ENCODE results near the gene POLE.

GRCh38 chr12:132717531-132718387 lies 30.6 kb upstream of the POLE start:
- TF ChIP-seq CTCF (IDR thresholded peaks at IDR 0.05) (no peak), POLR2A (IDR thresholded peaks at IDR 0.05) (no peak), POLR2AphosphoS5 (IDR thresholded peaks at IDR 0.05; ENCODE audit: insufficient read depth in 1 of 2, low read depth in 1 of 2) (no peak)

All from vagina (tissue), 2 donors.